HG03135 (cell line): Measurements from ENCODE around the gene SIT1.

Experiments used
- ATAC-seq: cut with Tn5 transposase; IDR thresholded peaks from one replicate; pipeline ENCODE4 v1.9.1; 2021; ENCODE audit warnings: mild to moderate bottlenecking, moderate library complexity; ENCODE audit not compliant: unreplicated experiment

The SIT1 gene

GRCh38 chr9:35609001-35609819 is 41.5 kb downstream of the SIT1 start:
- ATAC-seq = no peak

- ATAC-seq = no peak
Observed at GRCh38 chr9:35608221-35608620, 42.5 kb downstream of the SIT1 start.

GRCh38 chr9:35606726-35607125 is 44.0 kb downstream of the SIT1 start:
- ATAC-seq = no peak

GRCh38 chr9:35606138-35606504 is 44.6 kb downstream of the SIT1 start:
- ATAC-seq = no peak

GRCh38 chr9:35605351-35606137 is 45.2 kb downstream of the SIT1 start:
- peak; percentile 8 for ATAC-seq

GRCh38 chr9:35604578-35605350 is 46.0 kb downstream of the SIT1 start, which contains the start of gene TESK1:
Gene TESK1, plus strand, starts transcription at chr9:35605262. Its CDS starts 358 bp downstream, at chr9:35605620.
- ATAC-seq = peak; percentile 50

- ATAC-seq = peak; percentile 83
Observed at GRCh38 chr9:35603986-35604577, 46.6 kb downstream of the SIT1 start.

- ATAC-seq = no peak
Observed at GRCh38 chr9:35603506-35603985, 47.2 kb downstream of the SIT1 start.

- no peak for ATAC-seq
Observed at GRCh38 chr9:35599763-35600604, 50.7 kb downstream of the SIT1 start.
